GM23338 (cell line): ENCODE results near the gene INS. TPM values are rescaled to one million over a fixed set of nuclear protein-coding genes. Genes with fewer than 3 reads are reported as not detected.
"Not testable (repeated sequence)": the region's sequence is repeated elsewhere in the genome, so short reads cannot be mapped to it uniquely, and the experiment has no call there.

ENCODE experiments used
- ATAC-seq: fragments of 200-7000 bp; cut with Tn5 transposase; 3 replicates; pipeline ENCODE4 v1.9.1; 2020
- DNase-seq: peaks from one replicate; pipeline ENCODE4 v3.0.0-alpha.2; 2015; ENCODE audit warnings: low spot score
- H2AFZ ChIP-seq: fragments of 200-600 bp; sonication (generic); 2 replicates; pipeline ENCODE4 v1.8.0; 2016; ENCODE audit warnings: antibody characterized with exemption, mild to moderate bottlenecking, moderate library complexity
- H3F3A ChIP-seq: fragments of 200-600 bp; sonication (generic); replicated peaks from 2 replicates; pipeline ENCODE4 v1.8.0; 2017; ENCODE audit warnings: antibody characterized with exemption, mixed run types, low read depth
- H3K27ac ChIP-seq: fragments of 200-600 bp; sonication (generic); 2 replicates; pipeline ENCODE4 v1.6.1; 2016; ENCODE audit warnings: low read depth
- H3K27me3 ChIP-seq: fragments of 200-600 bp; sonication (generic); 2 replicates; pipeline ENCODE4 v1.8.0; 2016; ENCODE audit warnings: mild to moderate bottlenecking, mixed run types, moderate library complexity; ENCODE audit not compliant: insufficient read depth
- H3K36me3 ChIP-seq: fragments of 200-600 bp; sonication (generic); 2 replicates; pipeline ENCODE4 v1.8.0; 2016; ENCODE audit warnings: mild to moderate bottlenecking; ENCODE audit not compliant: insufficient read depth
- H3K4me1 ChIP-seq: fragments of 200-600 bp; sonication (generic); 2 replicates; pipeline ENCODE4 v1.8.0; 2016; ENCODE audit warnings: mild to moderate bottlenecking, moderate library complexity; ENCODE audit not compliant: insufficient read depth
- H3K4me2 ChIP-seq: fragments of 200-600 bp; sonication (generic); 2 replicates; pipeline ENCODE4 v1.7.1; 2017; ENCODE audit warnings: mixed run types
- H3K4me3 ChIP-seq: fragments of 200-600 bp; sonication (generic); 2 replicates; pipeline ENCODE4 v1.6.1; 2016; ENCODE audit warnings: mixed run types
- H3K79me2 ChIP-seq: fragments of 200-600 bp; sonication (generic); replicated peaks from 2 replicates; pipeline ENCODE4 v1.8.0; 2017; ENCODE audit warnings: mild to moderate bottlenecking; ENCODE audit not compliant: insufficient read depth
- H3K9me2 ChIP-seq: fragments of 200-600 bp; sonication (generic); 2 replicates; pipeline ENCODE4 v1.8.0; 2017; ENCODE audit not compliant: insufficient read depth
- H4K20me1 ChIP-seq: fragments of 200-600 bp; sonication (generic); replicated peaks from 2 replicates; pipeline ENCODE4 v1.8.0; 2017; ENCODE audit warnings: mild to moderate bottlenecking; ENCODE audit not compliant: insufficient read depth
- H3K27ac Mint-ChIP-seq: 2 replicates; pipeline ENCODE4 v1.8.0; 2020; ENCODE audit warnings: inconsistent platforms, mild to moderate bottlenecking, moderate library complexity, mixed read lengths
- H3K27me3 Mint-ChIP-seq: 3 replicates; pipeline ENCODE4 v1.8.0; 2022; ENCODE audit warnings: low read depth, mild to moderate bottlenecking, moderate library complexity, mixed read lengths, inconsistent platforms; ENCODE audit not compliant: insufficient read depth, poor library complexity
- H3K36me3 Mint-ChIP-seq: 3 replicates; pipeline ENCODE4 v1.8.0; 2021; ENCODE audit warnings: low read depth, mild to moderate bottlenecking, inconsistent platforms, moderate library complexity, mixed read lengths
- H3K4me1 Mint-ChIP-seq: 3 replicates; pipeline ENCODE4 v1.8.0; 2020; ENCODE audit warnings: mild to moderate bottlenecking, inconsistent platforms, mixed read lengths
- H3K4me3 Mint-ChIP-seq: 3 replicates; pipeline ENCODE4 v1.8.0; 2021; ENCODE audit warnings: moderate library complexity, mild to moderate bottlenecking, inconsistent platforms, mixed read lengths
- H3K9me3 Mint-ChIP-seq: 3 replicates; pipeline ENCODE4 v1.8.0; 2020; ENCODE audit warnings: moderate library complexity, mild to moderate bottlenecking, inconsistent platforms, mixed read lengths
- EZH2 ChIP-seq: fragments of 200-600 bp; sonication (generic); IDR thresholded peaks from one replicate; pipeline ENCODE4 v1.8.0; 2017; ENCODE audit warnings: antibody characterized with exemption, mild to moderate bottlenecking, low read depth; ENCODE audit not compliant: unreplicated experiment
- JUNB ChIP-seq: IDR thresholded peaks from one replicate; pipeline ENCODE4 v1.6.1; 2016; ENCODE audit warnings: antibody characterized with exemption; ENCODE audit not compliant: unreplicated experiment
- polyA plus RNA-seq: library from polyadenylated mRNA; unstranded; fragments of >200 nt; fragmentation: Nextera tagmentation; extraction: Ambion mirVana; gene quantifications from 2 replicates; pipeline ENCODE4 v1.2.1, GENCODE V29; 2016
- total RNA-seq: library from RNA; depleted of rRNA; stranded (reverse); fragments of >200 nt; shearing (Covaris generic); gene quantifications from 2 replicates; pipeline ENCODE4 v1.2.3, GENCODE V29; 2014
- TF ChIP-seq, protein P1 (sequence below), 2 experiments: fragments of 200-600 bp in 1 of 2; sonication (generic) in 1 of 2; conservative IDR thresholded peaks; 2 replicates each; pipeline versions ENCODE4 v1.5.1 to v1.6.1; 2016 to 2017; ENCODE audit warnings: antibody characterized with exemption in 2 of 2, low read depth in 2 of 2, mild to moderate bottlenecking in 2 of 2, moderate library complexity in 1 of 2
- TF ChIP-seq, protein P2 (sequence below): IDR thresholded peaks from one replicate; pipeline ENCODE4 v1.6.1; 2018; ENCODE audit warnings: antibody characterized with exemption; ENCODE audit not compliant: unreplicated experiment

INS gene
- total and polyA plus RNA-seq, 2 experiments from 2014 or later, result not detected

DNA sequence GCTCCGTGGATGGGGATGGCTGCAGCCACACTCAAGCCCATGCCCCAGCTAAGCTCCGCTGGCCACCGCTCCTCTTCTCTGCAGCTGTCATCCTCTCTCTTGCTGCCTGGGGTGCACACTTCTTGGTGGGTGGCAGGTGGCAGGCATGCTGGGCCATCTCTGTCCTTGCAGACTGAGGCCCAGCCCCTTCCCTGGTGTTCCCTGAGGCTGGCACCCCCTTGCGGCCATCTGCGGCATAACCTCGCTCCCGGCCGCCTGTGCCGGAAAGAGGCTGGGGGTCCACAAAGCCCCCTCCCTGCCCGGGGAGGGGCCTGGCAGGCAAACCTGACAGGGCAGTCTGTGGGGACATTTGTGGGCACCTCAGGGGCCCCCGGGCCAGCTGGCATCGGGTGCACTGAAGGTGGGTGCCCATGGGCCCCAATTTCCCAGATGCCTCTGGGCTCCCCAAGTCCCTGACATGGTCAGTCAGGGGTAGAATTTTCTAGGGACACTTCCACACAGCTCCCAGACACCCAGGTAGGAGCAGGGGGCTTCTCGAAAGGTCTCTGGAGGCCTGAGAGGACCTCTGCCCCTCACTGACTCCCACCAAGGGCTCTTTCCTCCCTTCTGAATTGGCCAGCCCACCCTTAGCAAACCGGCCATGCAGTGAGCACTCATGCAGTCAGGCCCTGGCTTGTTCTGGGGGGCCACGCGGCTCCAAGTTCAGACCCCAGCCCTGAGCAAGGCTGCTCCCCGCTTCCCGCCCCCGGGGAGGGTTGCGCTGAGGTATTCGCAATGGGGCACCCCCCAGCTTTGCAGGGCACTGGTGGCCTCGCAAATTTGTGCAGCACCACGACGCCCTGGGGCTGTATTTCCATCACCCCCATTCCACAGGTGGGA, 34.1 kb upstream of the INS start:
- DNase-seq, result peak; percentile 76
- Mint-ChIP-seq H3K36me3 (no peaks in the 10 kb centered on the region), H3K27me3 (peaks cover 21% of the 10 kb centered on the region), H3K27ac (no peak overlapping the region), H3K9me3 (no peaks in the 10 kb centered on the region), H3K4me1 (peaks cover 6% of the 10 kb centered on the region; the same call in 1 of the 3 replicates), H3K4me3 (no peak overlapping the region)
- Histone ChIP-seq H3K4me2 (no peak overlapping the region), H3K27me3 (no peaks in the 10 kb centered on the region), H3K4me1 (no peaks in the 10 kb centered on the region), H3K79me2 (no peaks in the 10 kb centered on the region), H3K36me3 (no peaks in the 10 kb centered on the region), H3F3A (no peaks in the 10 kb centered on the region), H3K27ac (no peak overlapping the region), H4K20me1 (no peaks in the 10 kb centered on the region), H3K4me3 (no peak overlapping the region), H3K9me2 (no peaks in the 10 kb centered on the region), H2AFZ (peak overlapping the region; percentile 66; the same call in 1 of the 2 replicates)
- TF ChIP-seq, protein P1, sequence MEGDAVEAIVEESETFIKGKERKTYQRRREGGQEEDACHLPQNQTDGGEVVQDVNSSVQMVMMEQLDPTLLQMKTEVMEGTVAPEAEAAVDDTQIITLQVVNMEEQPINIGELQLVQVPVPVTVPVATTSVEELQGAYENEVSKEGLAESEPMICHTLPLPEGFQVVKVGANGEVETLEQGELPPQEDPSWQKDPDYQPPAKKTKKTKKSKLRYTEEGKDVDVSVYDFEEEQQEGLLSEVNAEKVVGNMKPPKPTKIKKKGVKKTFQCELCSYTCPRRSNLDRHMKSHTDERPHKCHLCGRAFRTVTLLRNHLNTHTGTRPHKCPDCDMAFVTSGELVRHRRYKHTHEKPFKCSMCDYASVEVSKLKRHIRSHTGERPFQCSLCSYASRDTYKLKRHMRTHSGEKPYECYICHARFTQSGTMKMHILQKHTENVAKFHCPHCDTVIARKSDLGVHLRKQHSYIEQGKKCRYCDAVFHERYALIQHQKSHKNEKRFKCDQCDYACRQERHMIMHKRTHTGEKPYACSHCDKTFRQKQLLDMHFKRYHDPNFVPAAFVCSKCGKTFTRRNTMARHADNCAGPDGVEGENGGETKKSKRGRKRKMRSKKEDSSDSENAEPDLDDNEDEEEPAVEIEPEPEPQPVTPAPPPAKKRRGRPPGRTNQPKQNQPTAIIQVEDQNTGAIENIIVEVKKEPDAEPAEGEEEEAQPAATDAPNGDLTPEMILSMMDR (conservative IDR thresholded peaks at IDR 0.05; ENCODE audit: low read depth in 2 of 2), result peak; percentile 85 to 86
- TF ChIP-seq, protein P2, sequence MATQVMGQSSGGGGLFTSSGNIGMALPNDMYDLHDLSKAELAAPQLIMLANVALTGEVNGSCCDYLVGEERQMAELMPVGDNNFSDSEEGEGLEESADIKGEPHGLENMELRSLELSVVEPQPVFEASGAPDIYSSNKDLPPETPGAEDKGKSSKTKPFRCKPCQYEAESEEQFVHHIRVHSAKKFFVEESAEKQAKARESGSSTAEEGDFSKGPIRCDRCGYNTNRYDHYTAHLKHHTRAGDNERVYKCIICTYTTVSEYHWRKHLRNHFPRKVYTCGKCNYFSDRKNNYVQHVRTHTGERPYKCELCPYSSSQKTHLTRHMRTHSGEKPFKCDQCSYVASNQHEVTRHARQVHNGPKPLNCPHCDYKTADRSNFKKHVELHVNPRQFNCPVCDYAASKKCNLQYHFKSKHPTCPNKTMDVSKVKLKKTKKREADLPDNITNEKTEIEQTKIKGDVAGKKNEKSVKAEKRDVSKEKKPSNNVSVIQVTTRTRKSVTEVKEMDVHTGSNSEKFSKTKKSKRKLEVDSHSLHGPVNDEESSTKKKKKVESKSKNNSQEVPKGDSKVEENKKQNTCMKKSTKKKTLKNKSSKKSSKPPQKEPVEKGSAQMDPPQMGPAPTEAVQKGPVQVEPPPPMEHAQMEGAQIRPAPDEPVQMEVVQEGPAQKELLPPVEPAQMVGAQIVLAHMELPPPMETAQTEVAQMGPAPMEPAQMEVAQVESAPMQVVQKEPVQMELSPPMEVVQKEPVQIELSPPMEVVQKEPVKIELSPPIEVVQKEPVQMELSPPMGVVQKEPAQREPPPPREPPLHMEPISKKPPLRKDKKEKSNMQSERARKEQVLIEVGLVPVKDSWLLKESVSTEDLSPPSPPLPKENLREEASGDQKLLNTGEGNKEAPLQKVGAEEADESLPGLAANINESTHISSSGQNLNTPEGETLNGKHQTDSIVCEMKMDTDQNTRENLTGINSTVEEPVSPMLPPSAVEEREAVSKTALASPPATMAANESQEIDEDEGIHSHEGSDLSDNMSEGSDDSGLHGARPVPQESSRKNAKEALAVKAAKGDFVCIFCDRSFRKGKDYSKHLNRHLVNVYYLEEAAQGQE, result no peak
- TF ChIP-seq JUNB (no peak), EZH2 (no peak)
- peak; percentile 63 for ATAC-seq

DNA sequence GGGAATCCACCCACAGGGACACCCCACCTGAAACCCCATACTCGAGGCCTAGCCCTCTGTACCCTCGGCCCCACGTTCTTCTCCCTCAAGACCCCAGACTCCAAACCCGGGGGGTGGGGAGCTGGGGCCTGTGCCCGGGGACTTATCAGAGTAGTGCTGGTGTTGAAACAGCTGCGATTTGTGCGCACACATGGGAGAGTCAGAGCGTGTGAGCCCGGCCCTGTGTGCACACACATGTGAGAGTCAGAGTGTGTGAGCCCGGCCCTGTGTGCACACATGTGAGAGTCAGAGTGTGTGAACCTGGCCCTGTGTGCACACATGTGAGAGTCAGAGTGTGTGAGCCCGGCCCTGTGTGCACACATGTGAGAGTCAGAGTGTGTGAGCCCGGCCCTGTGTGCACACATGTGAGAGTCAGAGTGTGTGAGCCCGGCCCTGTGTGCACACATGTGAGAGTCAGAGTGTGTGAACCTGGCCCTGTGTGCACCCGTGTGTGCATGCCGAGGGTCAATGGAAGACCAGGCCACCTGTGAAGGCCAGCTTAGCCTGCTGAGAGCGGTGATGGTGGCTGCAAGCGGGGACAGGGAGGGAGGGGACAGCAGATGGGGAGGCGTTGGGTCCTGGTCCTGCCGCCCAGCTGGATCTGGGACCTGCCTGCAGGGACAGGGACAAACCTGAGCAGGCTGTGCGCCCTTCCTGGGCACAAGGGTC, 33.0 kb upstream of the INS start:
- not testable (repeated sequence) for H3K27ac ChIP-seq, H3K4me3 Mint-ChIP-seq, H3K36me3 Mint-ChIP-seq, H3K4me1 ChIP-seq, H3K36me3 ChIP-seq, H3K79me2 ChIP-seq, H3K27ac Mint-ChIP-seq, H3K4me1 Mint-ChIP-seq, H3K9me2 ChIP-seq, H3K4me2 ChIP-seq, H2AFZ ChIP-seq, H3K4me3 ChIP-seq, ATAC-seq, H3K9me3 Mint-ChIP-seq, H3F3A ChIP-seq, H4K20me1 ChIP-seq, DNase-seq, H3K27me3 ChIP-seq
- H3K27me3 Mint-ChIP-seq, result peaks cover 21% of the 10 kb centered on the region
